Panc1 (cell line): Measurements from ENCODE around the gene MLPH. TPM values are rescaled to one million over a fixed set of nuclear protein-coding genes. Genes with fewer than 3 reads are reported as not detected.

Experiments
- ATAC-seq: fragments of 200-7000 bp; cut with Tn5 transposase; 2 replicates; pipeline ENCODE4 v1.9.1; 2020; ENCODE audit warnings: mild to moderate bottlenecking, moderate library complexity
- BruUV-seq: library from RNA; stranded (reverse); fragments of 400-500 nt; replicated peaks from 2 replicates; lab custom pipeline; 2021; lab: Mats Ljungman, UMichigan
- CTCF ChIA-PET: fragments of 300-600 bp; sonication (Branson Sonifier 250); formaldehyde crosslinking; loops from one replicate; lab custom pipeline; 2022; ENCODE audit warnings: antibody characterized with exemption; lab: Charles Lee
- POLR2A ChIA-PET: fragments of 300-600 bp; sonication (Branson Sonifier 250); formaldehyde crosslinking; loops from one replicate; lab custom pipeline; 2022; ENCODE audit warnings: antibody characterized with exemption; lab: Charles Lee
- DNase-seq: peaks from one replicate; pipeline ENCODE4 v3.0.0-alpha.2; 2010; ENCODE audit warnings: low read depth, low spot score
- H3K27ac ChIP-seq: 2 replicates; pipeline ENCODE4 v1.5.1; 2011; ENCODE audit warnings: mild to moderate bottlenecking, low read length, inconsistent platforms
- H3K27me3 ChIP-seq: fragments of 200-500 bp; sonication (Bioruptor generic); 2 replicates; pipeline ENCODE4 v1.6.0; 2014; ENCODE audit warnings: low read length, inconsistent platforms; ENCODE audit not compliant: control insufficient read depth, insufficient read depth
- H3K36me3 ChIP-seq: fragments of 200-500 bp; sonication (Bioruptor generic); 2 replicates; pipeline ENCODE4 v1.5.1; 2014; ENCODE audit warnings: inconsistent platforms, mild to moderate bottlenecking, low read length, moderate library complexity; ENCODE audit not compliant: control insufficient read depth, insufficient read depth
- H3K4me1 ChIP-seq: 2 replicates; pipeline ENCODE4 v1.5.1; 2011; ENCODE audit warnings: inconsistent platforms, mild to moderate bottlenecking, low read length, moderate library complexity; ENCODE audit not compliant: control insufficient read depth, insufficient read depth
- H3K4me3 ChIP-seq, 2 experiments: 2 replicates each; pipeline ENCODE4 v1.5.1; 2011 to 2012; ENCODE audit warnings: low read depth in 2 of 2, low read length in 2 of 2, mild to moderate bottlenecking in 2 of 2, inconsistent platforms in 1 of 2, moderate library complexity in 1 of 2
- H3K9me3 ChIP-seq: fragments of 200-500 bp; sonication (Bioruptor generic); 2 replicates; pipeline ENCODE4 v1.5.1; 2014; ENCODE audit warnings: low read depth, mild to moderate bottlenecking, inconsistent platforms, low read length, moderate library complexity; ENCODE audit not compliant: control insufficient read depth, insufficient read depth
- CTCF ChIP-seq: fragments of 450-650 bp; IDR thresholded peaks from 2 replicates; pipeline ENCODE4 v1.5.1; 2017; ENCODE audit warnings: mild to moderate bottlenecking
- POLR2AphosphoS5 ChIP-seq: IDR thresholded peaks from 2 replicates; pipeline ENCODE4 v1.6.1; 2012; ENCODE audit warnings: mild to moderate bottlenecking, low read depth, low read length, moderate library complexity
- SIN3A ChIP-seq: IDR thresholded peaks from 2 replicates; pipeline ENCODE4 v1.6.1; 2012; ENCODE audit warnings: low read depth, mild to moderate bottlenecking, low read length, moderate library complexity, borderline replicate concordance; ENCODE audit not compliant: insufficient read depth
- TCF7L2 ChIP-seq: IDR thresholded peaks from 2 replicates; pipeline ENCODE4 v1.6.1; 2011; ENCODE audit warnings: mild to moderate bottlenecking, low read depth, low read length, inconsistent platforms
- in situ Hi-C: cut with HindIII; loops from 2 replicates; pipeline ENCODE4 v1.10.0; 2016; ENCODE audit warnings: low sequenced_read_pairs, low pct_unique_long_range_greater_than_20kb
- intact Hi-C: fragments of 100-400 bp; cut with micrococcal nuclease; formaldehyde crosslinking; loops from one replicate; pipeline ENCODE4 v1.10.0; 2022; ENCODE audit not compliant: unreplicated experiment
- total RNA-seq: library from RNA; stranded (reverse); gene quantifications from one replicate; pipeline ENCODE4 v1.2.1, GENCODE V29; 2021; ENCODE audit not compliant: unreplicated experiment
- TF ChIP-seq, protein P1 (sequence below), 2 experiments: IDR thresholded peaks; 2 replicates each; pipeline ENCODE4 v1.6.1; 2011 to 2012; ENCODE audit warnings: low read depth in 2 of 2, control low read depth in 1 of 2, low read length in 1 of 2, mild to moderate bottlenecking in 1 of 2, moderate library complexity in 1 of 2; ENCODE audit not compliant: insufficient read depth in 1 of 2

MLPH gene
- total RNA-seq, 1 experiment from 2014 or later: 60.2 TPM

GRCh38 chr2:237496428-237496827 is 9.4 kb downstream of the MLPH start:
- Histone ChIP-seq H3K9me3 (0 out of 2 replicates have a peak, but pooled peaks cover under 1% of the 10 kb centered on the region), H3K36me3 (no peaks in the 10 kb centered on the region), H3K27me3 (no peaks in the 10 kb centered on the region), H3K4me1 (peaks cover 15% of the 10 kb centered on the region), H3K27ac (0 out of 2 replicates have a peak overlapping the region, but pooled peaks have one; percentile 40), H3K4me3 (no peak overlapping the region)
- ChIA-PET POLR2A (no interaction called here), CTCF (no interaction called here)
- DNase-seq: no peak
- in situ Hi-C loops (no loop called here), intact Hi-C loops (no loop called here)
- no peak for ATAC-seq
- TF ChIP-seq POLR2AphosphoS5 (no peak), TCF7L2 (no peak), SIN3A (no peak), CTCF (no peak)
- TF ChIP-seq, protein P1, sequence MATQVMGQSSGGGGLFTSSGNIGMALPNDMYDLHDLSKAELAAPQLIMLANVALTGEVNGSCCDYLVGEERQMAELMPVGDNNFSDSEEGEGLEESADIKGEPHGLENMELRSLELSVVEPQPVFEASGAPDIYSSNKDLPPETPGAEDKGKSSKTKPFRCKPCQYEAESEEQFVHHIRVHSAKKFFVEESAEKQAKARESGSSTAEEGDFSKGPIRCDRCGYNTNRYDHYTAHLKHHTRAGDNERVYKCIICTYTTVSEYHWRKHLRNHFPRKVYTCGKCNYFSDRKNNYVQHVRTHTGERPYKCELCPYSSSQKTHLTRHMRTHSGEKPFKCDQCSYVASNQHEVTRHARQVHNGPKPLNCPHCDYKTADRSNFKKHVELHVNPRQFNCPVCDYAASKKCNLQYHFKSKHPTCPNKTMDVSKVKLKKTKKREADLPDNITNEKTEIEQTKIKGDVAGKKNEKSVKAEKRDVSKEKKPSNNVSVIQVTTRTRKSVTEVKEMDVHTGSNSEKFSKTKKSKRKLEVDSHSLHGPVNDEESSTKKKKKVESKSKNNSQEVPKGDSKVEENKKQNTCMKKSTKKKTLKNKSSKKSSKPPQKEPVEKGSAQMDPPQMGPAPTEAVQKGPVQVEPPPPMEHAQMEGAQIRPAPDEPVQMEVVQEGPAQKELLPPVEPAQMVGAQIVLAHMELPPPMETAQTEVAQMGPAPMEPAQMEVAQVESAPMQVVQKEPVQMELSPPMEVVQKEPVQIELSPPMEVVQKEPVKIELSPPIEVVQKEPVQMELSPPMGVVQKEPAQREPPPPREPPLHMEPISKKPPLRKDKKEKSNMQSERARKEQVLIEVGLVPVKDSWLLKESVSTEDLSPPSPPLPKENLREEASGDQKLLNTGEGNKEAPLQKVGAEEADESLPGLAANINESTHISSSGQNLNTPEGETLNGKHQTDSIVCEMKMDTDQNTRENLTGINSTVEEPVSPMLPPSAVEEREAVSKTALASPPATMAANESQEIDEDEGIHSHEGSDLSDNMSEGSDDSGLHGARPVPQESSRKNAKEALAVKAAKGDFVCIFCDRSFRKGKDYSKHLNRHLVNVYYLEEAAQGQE (IDR thresholded peaks at IDR 0.05; ENCODE audit: insufficient read depth in 1 of 2, low read depth in 2 of 2, low read length in 1 of 2): no peak
- no TSS peak for BruUV-seq

DNA sequence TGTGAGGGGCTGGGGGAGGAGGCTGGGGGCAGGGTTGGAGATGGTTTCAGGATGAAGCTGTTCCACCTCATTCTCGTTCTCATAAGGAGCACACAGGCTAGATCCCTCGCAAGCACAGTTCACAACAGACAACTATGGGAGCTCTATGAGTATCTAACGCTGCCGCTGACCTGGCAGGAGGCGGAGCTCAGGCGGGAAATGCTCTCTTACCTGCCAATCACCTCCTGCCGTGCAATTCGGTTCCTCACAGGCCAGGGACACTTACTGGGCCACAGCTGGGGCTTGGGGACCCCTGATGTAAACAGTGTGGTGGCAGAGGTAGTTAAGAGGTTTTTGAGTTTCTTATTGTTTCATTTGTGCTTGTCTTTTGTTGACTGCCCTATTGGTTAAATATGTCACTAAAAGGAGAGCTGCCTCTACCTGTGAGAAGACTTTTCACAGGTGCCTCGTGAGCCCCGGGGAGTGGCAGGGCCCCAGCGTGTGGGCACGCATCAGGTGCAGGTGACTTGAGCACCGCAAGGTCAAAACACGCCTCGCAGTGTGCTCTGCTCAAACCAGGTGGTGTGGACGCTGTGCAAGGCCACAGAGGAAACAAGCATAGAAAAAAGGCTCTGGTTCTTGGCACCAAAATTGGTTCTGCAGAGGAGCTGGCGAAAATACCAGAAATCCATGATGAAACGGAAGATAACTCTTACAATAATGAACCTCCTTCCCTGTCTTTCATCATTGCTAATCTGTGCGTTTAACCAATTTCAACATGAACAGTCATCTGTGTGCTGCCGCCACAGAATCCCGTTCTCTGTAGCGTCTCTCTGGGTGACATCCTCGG is 10.2 kb downstream of the MLPH start:
- intact Hi-C loops: no loop called here
- Histone ChIP-seq H3K27me3 (no peaks in the 10 kb centered on the region), H3K4me3 (no peak overlapping the region), H3K27ac (no peak overlapping the region), H3K36me3 (no peaks in the 10 kb centered on the region), H3K9me3 (no peaks in the 10 kb centered on the region), H3K4me1 (peaks cover 23% of the 10 kb centered on the region)
- ChIA-PET CTCF (no interaction called here), POLR2A (interaction anchor here (0.9 kb wide), 1 partner anchor 16 kb away, joined by 4 read pairs; no protein-coding TSS in a partner anchor)
- TF ChIP-seq, protein P1 (IDR thresholded peaks at IDR 0.05; ENCODE audit: insufficient read depth in 1 of 2, low read depth in 2 of 2, low read length in 1 of 2): no peak
- TF ChIP-seq TCF7L2 (no peak), CTCF (no peak), SIN3A (no peak), POLR2AphosphoS5 (no peak)
- BruUV-seq: no TSS peak
- DNase-seq (no peak), ATAC-seq (no peak)
- in situ Hi-C loops: no loop called here
